GM19455 (cell line): ENCODE measurements around the gene IPP.
"Not testable (repeated sequence)": the region's sequence is repeated elsewhere in the genome, so short reads cannot be mapped to it uniquely, and the experiment has no call there.

Source experiments
- ATAC-seq: cut with Tn5 transposase; IDR thresholded peaks from one replicate; pipeline ENCODE4 v1.9.1; 2021; ENCODE audit not compliant: unreplicated experiment

The IPP gene

GRCh38 chr1:45685308-45686014 lies 65.0 kb downstream of the IPP start:
- ATAC-seq: no peak

GRCh38 chr1:45684402-45684801 lies 66.1 kb downstream of the IPP start:
- ATAC-seq: no peak

GRCh38 chr1:45682942-45683341 lies 67.5 kb downstream of the IPP start:
- ATAC-seq: no peak

GRCh38 chr1:45679123-45679522 lies 71.3 kb downstream of the IPP start:
- ATAC-seq: no peak

GRCh38 chr1:45678489-45678888 lies 72.0 kb downstream of the IPP start:
- ATAC-seq: no peak

DNA sequence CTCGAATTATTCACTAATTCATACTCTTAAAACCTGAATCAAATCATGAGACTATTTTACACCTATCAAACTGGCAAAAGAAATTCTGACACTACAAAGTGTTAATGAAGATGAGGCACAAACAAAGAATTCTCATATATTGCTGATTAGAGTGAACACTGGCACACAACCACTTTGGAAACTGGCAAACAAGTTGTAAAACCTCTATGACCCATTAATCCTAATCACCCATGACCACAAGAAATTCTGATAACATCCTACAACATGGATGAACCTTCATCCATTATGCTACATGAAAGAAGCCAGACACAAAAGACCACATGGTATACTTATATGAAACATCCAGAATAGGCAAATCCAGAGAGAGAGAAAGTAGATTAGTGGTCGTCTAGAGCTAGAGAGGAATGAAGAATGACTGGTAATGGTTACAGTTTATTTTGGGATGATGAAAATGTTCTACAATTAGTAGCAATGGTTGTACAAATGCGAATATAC lies 72.7 kb downstream of the IPP start:
- no peak for ATAC-seq

GRCh38 chr1:45676553-45676952 lies 73.9 kb downstream of the IPP start:
- ATAC-seq: not testable (repeated sequence)

- no peak for ATAC-seq
These were observed 76.0 kb downstream of the IPP start for GRCh38 chr1:45674478-45674877.

DNA sequence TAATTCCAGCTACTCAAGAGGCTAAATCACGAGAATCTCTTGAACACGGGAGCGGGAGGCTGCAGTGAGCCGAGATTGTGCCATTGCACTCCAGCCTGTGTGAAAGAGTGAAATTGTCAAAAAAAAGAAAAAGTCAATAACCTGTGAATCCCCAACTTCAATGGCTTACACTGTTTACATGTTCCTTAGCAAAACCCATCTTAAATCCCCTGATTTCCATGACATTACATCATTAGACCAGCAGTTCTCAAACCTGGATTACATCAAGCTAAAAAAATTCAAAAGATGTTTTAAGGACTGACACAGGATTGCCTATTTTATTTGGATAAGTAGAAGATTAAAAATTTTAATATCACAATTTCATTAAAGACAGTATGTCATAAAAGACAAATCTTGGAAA lies 76.5 kb downstream of the IPP start:
- no peak for ATAC-seq

- ATAC-seq: no peak
These were observed 80.4 kb downstream of the IPP start for GRCh38 chr1:45669859-45670655.

DNA sequence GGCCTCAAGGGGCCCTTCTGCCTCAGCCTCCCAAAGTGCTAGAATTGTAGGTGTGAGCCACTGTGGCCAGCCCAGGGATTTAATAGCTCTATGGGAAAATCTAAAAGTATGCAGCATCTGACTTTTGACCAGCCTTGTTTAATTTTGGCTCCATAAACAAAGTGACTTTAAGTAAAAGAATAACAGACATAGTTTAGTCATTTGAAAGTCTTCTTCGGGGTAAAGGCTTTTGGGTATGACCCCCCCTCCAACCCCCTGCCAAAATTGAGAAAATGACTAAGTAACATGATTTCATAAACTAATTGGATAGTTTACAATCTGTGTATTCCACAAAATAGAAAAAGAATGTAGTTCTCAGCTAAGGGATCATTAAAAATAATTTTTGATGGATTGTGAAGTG lies 81.1 kb downstream of the IPP start:
- ATAC-seq: no peak

- ATAC-seq: no peak
These were observed 81.9 kb downstream of the IPP start for GRCh38 chr1:45668526-45668925.

DNA sequence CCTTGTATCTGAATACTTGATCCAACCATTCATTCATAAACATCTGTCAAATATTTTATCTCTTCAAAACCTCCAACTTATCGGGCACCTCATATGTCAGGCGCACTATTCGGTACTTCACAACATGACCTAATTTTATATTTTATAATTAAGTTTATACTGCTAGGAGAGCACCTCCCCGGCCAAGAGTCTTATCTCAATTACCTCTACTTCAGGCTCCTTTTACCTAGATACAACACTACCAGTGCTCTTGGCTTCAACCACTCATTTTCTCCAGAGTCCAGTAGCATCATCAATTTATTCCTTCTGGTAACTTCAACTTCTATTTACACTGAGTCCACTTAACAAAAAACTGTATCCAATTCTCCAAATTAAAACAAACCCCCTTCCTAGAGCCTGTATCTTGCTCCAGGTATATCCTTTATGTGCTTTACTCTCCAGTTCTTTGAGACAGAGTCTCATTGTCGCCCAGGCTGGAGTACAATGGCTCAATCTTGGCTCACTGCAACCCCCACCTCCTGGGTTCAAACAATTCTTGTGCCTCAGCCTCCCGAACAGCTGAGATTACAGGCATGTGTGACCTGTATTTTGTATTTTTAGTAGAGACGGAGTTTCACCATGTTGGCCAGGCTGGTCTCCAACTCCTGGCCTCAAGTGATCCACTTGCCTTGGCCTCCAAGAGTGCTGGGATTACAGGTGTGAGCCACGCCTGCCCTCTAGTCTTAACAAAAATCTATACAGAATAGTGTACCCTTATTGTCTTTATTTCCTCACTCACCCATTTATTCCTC lies 82.9 kb downstream of the IPP start:
- ATAC-seq: no peak

- no peak for ATAC-seq
These were observed 83.6 kb downstream of the IPP start for GRCh38 chr1:45666836-45667235.

DNA sequence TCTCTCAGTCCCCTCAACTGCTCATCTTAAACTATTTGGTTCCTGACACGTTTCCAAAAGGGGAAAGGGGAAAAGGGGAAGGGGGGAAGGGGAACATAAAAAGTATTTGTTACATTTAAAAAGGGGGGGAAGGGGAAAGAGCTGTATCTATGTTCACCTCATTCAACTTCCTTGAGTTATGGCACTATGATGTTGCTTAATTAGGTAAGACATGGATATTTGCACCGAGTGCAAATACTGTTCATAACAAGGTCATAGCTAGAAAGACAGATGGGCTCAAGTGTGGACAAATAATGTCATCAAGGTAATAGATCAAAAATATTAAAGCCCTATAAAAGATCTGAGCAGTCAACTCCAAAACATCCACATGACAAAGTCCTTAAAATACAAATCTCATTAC lies 90.1 kb downstream of the IPP start:
- ATAC-seq: no peak

- no peak for ATAC-seq
These were observed 91.2 kb downstream of the IPP start for GRCh38 chr1:45659222-45659621.

- no peak for ATAC-seq
These were observed 92.3 kb downstream of the IPP start for GRCh38 chr1:45658171-45658570.

DNA sequence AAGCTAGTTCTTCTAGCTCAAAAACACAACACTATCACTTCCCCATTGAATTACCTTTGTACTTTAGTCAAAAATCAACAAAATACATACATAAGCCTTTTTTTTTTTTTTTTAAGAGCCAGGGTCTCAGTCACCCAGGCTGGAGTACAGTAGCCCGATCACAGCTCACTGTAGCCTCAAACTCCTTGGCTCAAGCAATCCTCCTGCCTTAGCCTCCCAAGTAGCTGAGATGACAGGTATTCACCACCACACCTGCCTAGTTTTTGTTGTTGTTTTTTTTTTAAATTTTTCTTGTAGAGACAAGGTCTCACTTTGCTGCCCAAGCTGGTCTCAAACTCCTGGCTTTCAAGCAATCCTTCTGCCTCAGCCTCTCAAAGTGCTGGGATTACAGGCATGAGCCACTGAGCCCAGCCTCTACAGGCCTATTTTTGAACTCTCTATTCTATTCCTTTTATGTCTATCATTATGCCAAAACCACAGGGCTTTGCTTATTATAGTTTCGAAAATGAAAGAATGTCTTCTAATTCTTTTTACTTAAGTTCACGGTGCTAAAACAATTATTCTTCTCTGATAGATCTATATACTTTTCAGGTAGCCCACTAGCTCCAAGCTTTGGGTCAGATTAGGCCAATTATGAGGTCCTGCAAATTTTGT lies 93.8 kb downstream of the IPP start:
- no peak for ATAC-seq

DNA sequence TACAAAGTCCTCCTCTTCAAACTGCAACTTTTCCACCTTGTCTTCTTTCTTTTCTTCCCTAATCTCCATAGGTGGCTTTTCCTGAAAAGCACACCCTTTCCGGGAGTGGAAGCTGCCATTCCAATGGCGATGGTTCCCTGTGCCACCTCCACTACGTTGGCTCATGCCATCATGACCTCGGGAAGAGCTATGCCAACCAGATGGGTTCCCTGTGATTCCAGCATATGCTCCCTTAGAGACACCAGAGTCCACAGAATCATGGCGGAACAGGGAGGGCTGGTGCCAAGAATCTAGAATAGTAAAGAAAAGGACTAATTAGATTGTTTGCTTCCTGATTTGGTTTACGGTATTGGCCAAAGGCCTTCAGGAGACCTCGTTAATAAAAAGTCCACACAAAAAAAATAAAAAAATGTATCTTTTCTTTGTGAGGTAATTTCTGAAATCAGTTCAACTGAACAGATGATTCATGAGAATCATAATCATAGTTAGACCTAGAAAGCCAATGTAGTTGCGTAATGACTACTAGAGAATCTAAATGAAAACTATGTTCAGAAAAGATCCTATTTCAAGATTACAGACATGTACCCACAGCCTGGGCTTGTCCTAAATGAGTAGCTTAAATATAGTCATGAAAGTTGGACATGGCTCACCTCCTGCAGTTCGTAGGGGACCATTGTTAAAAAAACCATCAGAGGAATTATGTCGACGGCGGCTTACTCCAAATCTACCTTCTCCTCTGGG lies 95.7 kb downstream of the IPP start:
- ATAC-seq: no peak
